K562 (cell line): ENCODE data around the gene MYCBP2.

Experiments
- BRF2 ChIP-seq: IDR thresholded peaks from 3 replicates; pipeline ENCODE4 v1.6.1; 2011; ENCODE audit warnings: borderline replicate concordance, mild to moderate bottlenecking; ENCODE audit not compliant: insufficient read length, insufficient read depth
- CTCF ChIP-seq, 3 experiments: IDR thresholded peaks in 2 of 3; conservative IDR thresholded peaks in 1 of 3; 2 replicates each; pipeline ENCODE4 v1.5.1; 2011 to 2012; ENCODE audit warnings: low read length in 3 of 3, mild to moderate bottlenecking in 3 of 3, control low read depth in 2 of 3, improper control_type of control experiment in 1 of 3, inconsistent platforms in 1 of 3, low read depth in 1 of 3, mixed read lengths in 1 of 3, moderate library complexity in 1 of 3; ENCODE audit not compliant: insufficient read depth in 2 of 3
- DPF2 ChIP-seq: fragments of 450-650 bp; IDR thresholded peaks from 2 replicates; pipeline ENCODE4 v1.6.1; 2016
- E4F1 ChIP-seq: fragments of 250-450 bp; sonication (Bioruptor Pico); IDR thresholded peaks from 2 replicates; pipeline ENCODE4 v1.5.0; 2021; ENCODE audit warnings: mild to moderate bottlenecking, borderline replicate concordance
- FOXP1 ChIP-seq: sonication (generic); formaldehyde crosslinking; IDR thresholded peaks from 2 replicates; pipeline ENCODE4 v1.8.0; 2022; ENCODE audit warnings: mild to moderate bottlenecking, missing genetic modification reagents
- POLR2A ChIP-seq: fragments of 450-650 bp; conservative IDR thresholded peaks from 2 replicates; pipeline ENCODE4 v1.6.1; 2016
- PREB ChIP-seq: sonication (generic); formaldehyde crosslinking; IDR thresholded peaks from 2 replicates; pipeline ENCODE4 v1.8.1; 2023; ENCODE audit warnings: mild to moderate bottlenecking, missing genetic modification reagents
- SMARCE1 ChIP-seq: fragments of 450-650 bp; IDR thresholded peaks from 2 replicates; pipeline ENCODE4 v1.7.1; 2016; ENCODE audit warnings: mild to moderate bottlenecking
- ZNF311 ChIP-seq: fragments of 250-450 bp; sonication (Bioruptor Pico); IDR thresholded peaks from 2 replicates; pipeline ENCODE4 v1.4.0; 2020; ENCODE audit warnings: mild to moderate bottlenecking, moderate library complexity

- TF ChIP-seq PREB (no peak), ZNF311 (CRISPR knock-in tag) (no peak), DPF2 (no peak), FOXP1 (CRISPR knock-in tag) (no peak), SMARCE1 (no peak), CTCF (IDR thresholded peaks at IDR 0.05 in 2 of 3, conservative IDR thresholded peaks at IDR 0.05 in 1 of 3; ENCODE audit: insufficient read depth in 2 of 3, low read depth in 1 of 3, low read length in 3 of 3) (no peak), POLR2A (no peak), BRF2 (no peak), E4F1 (CRISPR knock-in tag) (no peak)
Measured at GRCh38 chr13:77328819-77329132, 1.9 kb upstream of the MYCBP2 start.
